Measurements from ENCODE around the gene CEP295NL.

Gene CEP295NL

DNA sequence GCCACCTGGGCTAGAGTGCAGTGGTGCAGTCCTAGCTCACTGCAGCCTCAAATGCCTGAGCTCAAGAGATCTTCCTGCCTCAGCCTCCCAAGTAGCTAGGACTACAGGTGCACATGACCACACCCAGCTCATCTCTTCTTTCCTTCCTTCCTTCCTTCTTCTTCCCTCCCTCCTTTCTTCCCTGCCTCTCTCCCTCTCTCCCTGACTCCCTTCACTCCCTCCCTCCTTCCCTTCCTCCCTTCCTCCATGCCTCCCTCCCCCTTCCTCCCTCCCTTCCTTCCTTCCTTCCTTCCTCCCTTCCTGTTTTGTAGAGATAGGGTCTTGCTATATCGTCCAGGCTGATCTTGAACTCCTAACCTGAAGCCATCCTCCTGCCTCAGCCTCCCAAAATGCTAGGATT lies 38.9 kb downstream of the CEP295NL start:
- no peak for DNase-seq (ENCODE audit: low read depth)

DNA sequence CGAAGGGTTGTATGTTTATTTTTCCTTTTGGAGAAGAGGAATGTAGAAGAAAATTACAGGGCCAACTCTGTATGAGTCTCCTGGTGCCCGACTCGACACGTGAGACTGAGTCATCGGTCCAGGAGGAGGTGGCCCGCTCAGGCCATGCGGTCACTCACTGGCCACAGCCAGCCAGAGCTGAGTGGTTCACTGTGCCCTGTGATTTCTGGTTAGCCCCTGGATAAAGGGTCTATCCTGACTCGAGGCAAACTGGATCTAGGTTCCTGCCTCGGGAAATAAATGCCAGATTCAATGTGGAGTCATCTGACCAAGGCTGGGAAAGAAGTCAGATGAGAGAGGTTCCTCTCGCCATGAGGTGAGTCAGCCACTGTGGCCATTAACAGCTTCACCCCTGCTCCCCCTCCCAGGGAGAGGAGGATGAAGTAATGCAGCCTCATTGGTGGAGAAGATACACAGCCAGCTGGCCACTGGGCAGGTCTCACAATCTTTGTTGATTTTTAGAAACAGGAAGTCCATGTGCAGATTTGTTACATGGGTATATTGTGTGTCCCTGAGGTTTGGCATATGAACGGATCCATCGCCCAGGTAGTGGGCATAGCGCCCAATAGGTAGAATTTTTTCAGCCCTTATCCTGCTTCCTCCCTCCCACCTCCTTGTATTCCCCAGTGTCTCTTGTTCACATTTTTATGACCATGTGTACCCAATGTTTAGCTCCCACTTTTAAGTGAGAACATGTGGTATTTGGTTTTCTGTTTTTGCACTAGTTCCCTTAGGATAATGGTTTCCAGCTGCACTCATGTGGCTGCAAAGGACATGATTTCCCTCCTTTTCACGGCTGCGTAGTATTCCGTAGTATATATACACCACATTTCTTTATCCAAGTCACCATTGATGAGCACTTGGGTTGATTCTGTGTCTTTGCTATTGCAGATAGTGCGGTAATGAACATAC lies 40.7 kb downstream of the CEP295NL start:
- DNase-seq (ENCODE audit: low read depth): no peak

DNA sequence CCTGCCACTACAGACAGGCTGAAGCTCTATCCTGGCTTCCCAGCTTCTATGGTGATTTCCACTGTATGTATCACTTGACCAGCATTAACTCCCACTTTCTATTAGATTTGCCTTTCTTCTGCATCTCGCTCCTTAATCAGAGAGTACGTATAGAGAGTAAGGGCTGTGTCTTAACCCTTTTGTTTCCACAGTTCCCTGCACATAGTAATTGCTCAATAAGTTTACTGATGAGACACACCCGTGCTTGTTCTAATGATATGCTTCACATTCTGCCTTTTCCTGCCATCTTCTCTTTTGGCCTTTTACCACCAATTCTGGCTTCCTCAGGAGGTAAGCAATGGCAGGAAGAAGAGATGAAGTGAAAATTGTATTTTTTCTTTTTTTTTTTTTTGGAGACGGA lies 41.8 kb downstream of the CEP295NL start:
- no peak for DNase-seq (ENCODE audit: low read depth)

GRCh38 chr17:78859051-78859450 lies 44.0 kb downstream of the CEP295NL start:
- DNase-seq (ENCODE audit: low read depth): no peak

- DNase-seq (ENCODE audit: low read depth): no peak
Observed at GRCh38 chr17:78857266-78857665, 45.7 kb downstream of the CEP295NL start.

DNA sequence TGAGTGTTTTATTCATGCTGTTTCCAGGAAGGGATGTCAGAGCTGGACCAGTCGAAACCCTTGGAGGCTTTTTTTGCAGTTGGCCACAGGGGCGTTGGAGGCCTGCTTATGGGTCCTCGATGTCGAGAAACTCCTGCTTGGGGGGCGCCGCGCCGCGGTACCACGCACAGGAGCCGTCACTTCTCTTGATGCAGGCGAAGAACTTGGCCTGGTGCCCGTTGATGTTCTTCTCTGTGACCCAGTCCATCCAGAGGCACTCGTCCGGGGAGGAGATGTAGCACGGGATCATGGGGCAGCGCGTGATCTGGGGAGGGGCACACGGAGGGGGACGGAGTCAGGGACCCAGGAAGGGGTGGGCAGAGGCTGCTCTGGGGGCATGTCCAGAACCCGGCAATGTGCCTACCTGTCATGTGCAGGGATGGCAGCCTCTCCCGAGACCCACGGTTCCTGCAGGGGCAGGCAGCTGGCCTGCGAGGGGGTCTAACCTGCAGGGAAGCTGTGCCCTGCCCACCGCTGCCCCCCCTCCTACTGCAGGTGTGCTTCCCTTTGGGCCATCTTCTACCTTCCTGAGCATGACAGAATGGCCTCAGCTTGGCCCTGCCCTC lies 47.3 kb downstream of the CEP295NL start:
- no peak for DNase-seq (ENCODE audit: low read depth)

DNA sequence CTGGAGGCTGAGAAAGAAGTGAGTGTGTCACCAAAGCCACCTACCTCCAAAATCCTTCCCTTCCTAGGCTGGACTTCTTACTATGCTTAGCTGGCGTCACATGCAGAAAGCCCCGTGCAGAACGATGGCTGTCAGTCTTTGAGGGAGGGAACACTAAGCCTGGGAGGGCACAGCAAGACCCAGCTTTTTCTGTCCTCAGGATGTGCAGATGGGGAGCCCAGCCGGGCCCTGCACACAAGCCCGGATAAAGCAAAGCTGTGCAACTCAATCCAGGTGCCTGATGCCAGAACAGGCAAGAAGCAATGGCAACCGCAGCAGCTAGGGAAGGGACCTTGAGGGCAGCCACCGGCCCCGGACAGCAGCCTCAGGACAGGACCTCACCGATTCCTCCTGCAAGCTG lies 48.5 kb downstream of the CEP295NL start:
- no peak for DNase-seq (ENCODE audit: low read depth)

DNA sequence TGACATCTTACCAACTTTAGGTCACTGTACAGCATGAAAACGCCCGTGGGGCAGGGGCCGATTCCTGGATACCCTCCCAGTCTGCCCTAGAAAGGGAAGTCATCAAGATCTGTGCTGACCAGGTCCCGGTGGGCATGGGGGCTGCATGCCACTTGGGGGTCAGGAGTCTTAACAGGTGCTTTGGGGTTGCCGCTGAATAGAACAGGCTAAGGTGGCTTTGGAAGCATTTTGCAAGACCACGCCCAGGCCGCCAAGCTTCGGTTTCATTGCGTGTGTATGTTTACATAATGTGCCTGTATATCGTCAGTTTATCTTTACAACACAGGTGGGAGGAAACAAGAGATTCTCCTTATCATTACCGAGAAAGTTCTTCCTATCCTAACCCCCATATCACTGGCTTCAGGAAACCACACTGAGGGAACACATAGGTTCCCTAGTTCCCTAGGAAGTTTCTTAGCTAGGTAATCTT lies 49.0 kb downstream of the CEP295NL start:
- no peak for DNase-seq (ENCODE audit: low read depth)

DNA sequence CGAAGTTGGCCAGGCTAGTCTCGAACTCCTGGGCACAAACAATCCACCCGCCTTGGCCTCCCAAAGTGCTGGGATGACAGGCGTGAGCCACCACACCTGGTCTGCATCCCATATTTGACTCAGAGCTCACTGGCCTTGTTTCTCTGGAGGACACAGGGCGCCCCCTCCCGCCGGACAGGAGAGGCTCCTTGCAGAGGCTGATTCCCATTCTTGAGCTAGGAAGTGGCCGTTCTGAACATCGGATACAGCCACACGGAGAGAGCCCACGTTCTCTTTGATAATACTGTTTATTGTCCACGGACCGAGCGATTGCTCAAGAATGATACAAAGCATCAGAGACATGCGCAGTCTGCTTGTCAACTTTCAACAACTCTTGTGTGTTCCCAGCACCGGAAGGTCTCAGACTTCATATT lies 50.3 kb downstream of the CEP295NL start:
- DNase-seq (ENCODE audit: low read depth): no peak

DNA sequence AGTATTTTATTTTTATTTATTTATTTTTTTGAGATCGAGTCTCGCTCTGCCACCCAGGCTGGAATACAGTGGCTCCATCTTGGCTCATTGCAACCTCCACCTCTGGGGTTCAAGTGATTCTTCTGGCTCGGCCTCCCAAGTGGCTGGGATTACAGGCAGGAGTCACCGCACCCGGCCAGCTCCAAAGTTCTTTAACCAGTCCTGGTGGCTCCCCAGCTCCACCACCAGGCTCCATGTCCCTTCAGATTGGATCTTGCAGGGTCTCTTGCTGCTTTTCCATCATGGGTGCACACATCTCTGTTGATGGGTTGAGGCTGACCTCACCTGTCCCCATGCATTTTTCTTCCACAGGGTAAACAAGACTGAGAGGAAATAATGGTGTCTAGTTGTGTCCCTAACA lies 54.0 kb downstream of the CEP295NL start:
- no peak for DNase-seq (ENCODE audit: low read depth)

DNA sequence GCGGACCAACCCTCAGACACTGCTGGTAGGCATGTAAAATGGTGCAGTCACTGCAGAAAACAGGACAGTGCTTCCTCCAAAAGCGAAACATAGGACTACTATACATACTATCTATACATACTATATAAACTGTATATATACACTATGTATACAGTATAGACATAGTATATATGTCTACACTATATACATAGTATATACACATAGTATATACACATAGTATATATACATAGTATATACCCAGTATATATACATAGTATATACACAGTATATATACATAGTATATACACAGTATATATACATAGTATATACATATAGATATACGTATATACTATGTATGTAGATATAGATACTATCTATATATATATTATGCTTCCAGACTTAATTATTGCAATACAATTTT lies 55.9 kb downstream of the CEP295NL start:
- DNase-seq (ENCODE audit: low read depth): no peak

GRCh38 chr17:78844301-78845005 lies 58.5 kb downstream of the CEP295NL start:
- DNase-seq (ENCODE audit: low read depth): no peak

GRCh38 chr17:78842881-78843565 lies 60.0 kb downstream of the CEP295NL start:
- DNase-seq (ENCODE audit: low read depth): peak; percentile 52

GRCh38 chr17:78840780-78841611 lies 62.0 kb downstream of the CEP295NL start, which contains the start of gene USP36:
Gene USP36 (minus strand): TSS chr17:78840814. CDS start chr17:78836363, 4,451 bp downstream.
- DNase-seq (ENCODE audit: low read depth): peak; percentile 99

Measured in activated T-cell treated with anti-CD3 and anti-CD28 coated beads for 48 hours (primary cell).